GM21717 (cell line): ENCODE data around the gene CATSPER4.

Source experiments
- ATAC-seq: cut with Tn5 transposase; IDR thresholded peaks from one replicate; pipeline ENCODE4 v1.9.1; 2021; ENCODE audit warnings: mild to moderate bottlenecking, moderate library complexity; ENCODE audit not compliant: unreplicated experiment

CATSPER4 gene

DNA sequence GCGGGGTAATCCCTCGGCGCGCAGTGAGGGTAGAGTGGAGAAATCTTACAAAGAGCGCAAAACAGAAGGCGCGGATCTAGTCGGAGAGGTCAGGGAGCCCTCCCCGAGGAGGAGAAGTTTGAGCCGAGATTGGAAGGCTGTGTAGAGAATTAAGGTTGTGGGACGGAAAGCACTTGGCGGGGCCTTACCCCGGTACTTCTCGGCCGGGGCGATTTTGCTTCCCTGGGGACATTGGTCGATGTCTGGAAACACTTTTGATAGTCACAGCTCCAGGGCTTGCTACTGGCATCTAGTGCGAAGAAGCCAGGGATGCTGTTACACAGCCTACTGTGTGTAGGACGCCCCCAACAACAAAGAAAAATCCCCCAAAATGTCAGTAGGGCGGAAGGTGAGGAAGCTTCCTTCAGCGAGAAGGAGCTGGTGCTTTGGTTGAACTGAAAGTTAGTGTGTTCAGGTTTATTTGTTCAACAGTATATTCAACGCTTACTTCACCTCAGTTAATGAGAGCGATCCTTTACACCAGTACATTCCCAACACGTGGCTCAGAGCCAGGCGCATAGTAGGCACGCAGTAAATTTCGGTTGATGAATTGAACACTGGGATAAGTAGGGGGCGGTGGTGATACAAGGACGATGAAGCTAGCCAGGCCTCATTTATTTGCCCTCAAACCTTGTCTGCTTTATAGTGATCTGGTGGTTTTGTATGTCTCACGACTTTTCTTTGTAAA is 44.4 kb downstream of the CATSPER4 start:
- ATAC-seq, result peak; percentile 6

DNA sequence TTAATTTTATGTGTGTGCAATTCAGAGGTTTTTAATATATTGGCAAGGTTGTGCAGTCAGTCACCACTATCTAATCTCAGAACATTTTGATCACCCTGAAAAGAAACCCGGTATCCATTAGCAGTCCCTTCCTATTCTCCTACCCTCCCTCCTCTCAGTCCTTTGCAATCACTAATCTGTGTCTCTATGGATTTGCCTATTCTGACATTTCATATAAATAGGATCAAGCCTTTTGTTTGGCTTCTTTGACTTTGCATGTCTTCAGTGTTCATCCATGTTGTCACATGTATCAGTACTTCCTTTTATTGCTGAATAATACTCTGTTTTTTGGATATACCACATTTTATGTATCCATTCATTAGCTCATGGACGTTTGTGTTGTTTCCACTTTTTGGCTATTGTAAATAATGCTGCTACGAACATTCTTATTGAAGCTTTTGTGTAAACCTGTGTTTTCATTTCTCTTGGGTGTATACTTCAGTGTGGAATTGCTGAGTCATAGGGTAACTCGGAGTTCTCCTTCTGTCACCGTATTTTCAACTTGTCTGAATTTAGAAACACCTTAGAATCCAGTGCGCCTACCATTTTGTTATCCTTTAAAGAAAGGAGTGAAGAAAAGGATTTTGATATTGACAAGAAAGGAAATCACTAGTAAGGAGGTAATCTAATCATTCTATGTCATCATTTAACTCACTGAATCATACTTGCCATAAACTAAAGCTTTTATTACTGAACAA is 47.0 kb downstream of the CATSPER4 start:
- ATAC-seq, result no peak

- ATAC-seq, result no peak
These were observed 49.5 kb downstream of the CATSPER4 start for GRCh38 chr1:26239936-26240335.
